ENCODE measurements around the gene MPP4. TPM values are rescaled to one million over a fixed set of nuclear protein-coding genes. Genes with fewer than 3 reads are reported as not detected.

The MPP4 gene, protein sequence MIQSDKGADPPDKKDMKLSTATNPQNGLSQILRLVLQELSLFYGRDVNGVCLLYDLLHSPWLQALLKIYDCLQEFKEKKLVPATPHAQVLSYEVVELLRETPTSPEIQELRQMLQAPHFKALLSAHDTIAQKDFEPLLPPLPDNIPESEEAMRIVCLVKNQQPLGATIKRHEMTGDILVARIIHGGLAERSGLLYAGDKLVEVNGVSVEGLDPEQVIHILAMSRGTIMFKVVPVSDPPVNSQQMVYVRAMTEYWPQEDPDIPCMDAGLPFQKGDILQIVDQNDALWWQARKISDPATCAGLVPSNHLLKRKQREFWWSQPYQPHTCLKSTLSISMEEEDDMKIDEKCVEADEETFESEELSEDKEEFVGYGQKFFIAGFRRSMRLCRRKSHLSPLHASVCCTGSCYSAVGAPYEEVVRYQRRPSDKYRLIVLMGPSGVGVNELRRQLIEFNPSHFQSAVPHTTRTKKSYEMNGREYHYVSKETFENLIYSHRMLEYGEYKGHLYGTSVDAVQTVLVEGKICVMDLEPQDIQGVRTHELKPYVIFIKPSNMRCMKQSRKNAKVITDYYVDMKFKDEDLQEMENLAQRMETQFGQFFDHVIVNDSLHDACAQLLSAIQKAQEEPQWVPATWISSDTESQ
- total RNA-seq = 0.26 to 0.56 TPM (median 0.37 TPM) in 3 replicates
- long read RNA-seq, partial matches to known transcripts = 0 of 1 reads
- long read RNA-seq, other reads (novel, unspliced or antisense) = 1 of 1 reads

GRCh38 chr2:201698588-201699226 lies at the start of gene MPP4:
MPP4 (minus strand) TSS chr2:201698644; CDS start chr2:201693954, 4,690 bp downstream.
- no peaks in the 10 kb centered on the region for H3K27me3 Mint-ChIP-seq (ENCODE audit: low read depth)

GRCh38 chr2:201746551-201746950 lies 48.1 kb upstream of the MPP4 start:
- TF ChIP-seq CTCF (IDR thresholded peaks at IDR 0.05) = no peak
- Mint-ChIP-seq H3K27ac (ENCODE audit: unreplicated experiment) (no peak overlapping the region), H3K4me3 (ENCODE audit: unreplicated experiment) (no peak overlapping the region), H3K36me3 (ENCODE audit: low read depth) (peaks cover 27% of the 10 kb centered on the region), H3K9me3 (ENCODE audit: low read depth) (no peaks in the 10 kb centered on the region), H3K4me1 (ENCODE audit: low read depth) (peaks cover 3% of the 10 kb centered on the region), H3K27me3 (ENCODE audit: low read depth) (no peaks in the 10 kb centered on the region)
- no peak for DNase-seq (ENCODE audit: low spot score)

More at GRCh38 chr2:201698588-201699226, at the start of gene MPP4:
- DNase-seq (ENCODE audit: low spot score) = no peak
- peaks cover 43% of the 10 kb centered on the region for H3K4me1 Mint-ChIP-seq (ENCODE audit: low read depth)
- H3K4me3 Mint-ChIP-seq (ENCODE audit: unreplicated experiment) = no peak within 1 kb of the TSS
- peak within 1 kb of the TSS; percentile 58 for H3K27ac Mint-ChIP-seq (ENCODE audit: unreplicated experiment)
- no peaks in the 10 kb centered on the region for H3K9me3 Mint-ChIP-seq (ENCODE audit: low read depth)
- no peak for TF ChIP-seq CTCF (IDR thresholded peaks at IDR 0.05)
- H3K36me3 Mint-ChIP-seq (ENCODE audit: low read depth) = peaks cover 6% of the 10 kb centered on the region

DNA sequence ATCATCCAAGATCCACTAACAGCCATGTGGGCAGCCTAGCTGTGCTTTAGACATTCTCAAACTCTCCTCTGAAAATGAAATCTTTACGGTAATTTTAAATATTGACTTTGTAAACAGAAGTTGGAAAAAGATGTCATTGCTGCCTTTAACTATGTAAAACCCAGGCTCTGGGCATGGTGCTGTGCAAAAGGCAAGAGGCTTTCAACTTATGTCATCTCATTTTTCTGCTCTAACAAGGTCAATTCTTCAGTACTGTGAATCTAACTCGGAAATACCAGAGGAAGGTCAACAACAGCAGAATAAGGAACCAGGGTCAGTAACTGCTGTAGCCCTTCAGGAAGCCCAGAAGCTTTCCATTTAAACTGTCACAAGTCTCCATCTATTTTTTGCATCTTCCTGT lies 37.0 kb upstream of the MPP4 start:
- Mint-ChIP-seq H3K4me1 (ENCODE audit: low read depth) (no peaks in the 10 kb centered on the region), H3K27ac (ENCODE audit: unreplicated experiment) (no peak overlapping the region), H3K9me3 (ENCODE audit: low read depth) (peaks cover 11% of the 10 kb centered on the region), H3K4me3 (ENCODE audit: unreplicated experiment) (no peak overlapping the region), H3K36me3 (ENCODE audit: low read depth) (peaks cover 32% of the 10 kb centered on the region), H3K27me3 (ENCODE audit: low read depth) (no peaks in the 10 kb centered on the region)
- no peak for DNase-seq (ENCODE audit: low spot score)
- TF ChIP-seq CTCF (IDR thresholded peaks at IDR 0.05) = no peak

DNA sequence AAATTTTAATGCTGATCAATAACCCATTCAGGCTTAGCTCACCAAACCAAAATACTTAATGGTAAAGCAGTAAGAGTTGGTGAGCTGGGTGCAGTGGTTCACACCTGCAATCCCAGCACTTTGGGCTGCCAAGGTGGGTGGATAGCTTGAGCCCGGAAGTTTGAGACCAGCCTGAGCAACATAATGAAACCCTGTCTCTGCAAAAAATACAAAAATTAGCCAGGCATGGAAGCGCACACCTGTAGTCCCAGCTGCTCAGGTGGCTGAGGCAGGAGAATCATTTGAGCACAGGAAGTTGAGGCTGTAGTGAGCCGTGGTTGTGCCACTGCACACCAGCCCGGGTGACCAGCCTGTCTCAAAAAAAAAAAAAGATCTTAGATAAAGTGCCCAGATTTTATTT lies 35.7 kb upstream of the MPP4 start:
- peaks cover 11% of the 10 kb centered on the region for H3K9me3 Mint-ChIP-seq (ENCODE audit: low read depth)
- peaks cover 34% of the 10 kb centered on the region for H3K36me3 Mint-ChIP-seq (ENCODE audit: low read depth)
- no peaks in the 10 kb centered on the region for H3K27me3 Mint-ChIP-seq (ENCODE audit: low read depth)
- no peak overlapping the region for H3K27ac Mint-ChIP-seq (ENCODE audit: unreplicated experiment)
- TF ChIP-seq CTCF (IDR thresholded peaks at IDR 0.05) = no peak
- H3K4me1 Mint-ChIP-seq (ENCODE audit: low read depth) = no peaks in the 10 kb centered on the region
- DNase-seq (ENCODE audit: low spot score) = no peak
- H3K4me3 Mint-ChIP-seq (ENCODE audit: unreplicated experiment) = no peak overlapping the region

GRCh38 chr2:201733544-201733943 lies 35.1 kb upstream of the MPP4 start:
- H3K27ac Mint-ChIP-seq (ENCODE audit: unreplicated experiment) = no peak overlapping the region
- peaks cover 38% of the 10 kb centered on the region for H3K36me3 Mint-ChIP-seq (ENCODE audit: low read depth)
- H3K27me3 Mint-ChIP-seq (ENCODE audit: low read depth) = no peaks in the 10 kb centered on the region
- H3K4me1 Mint-ChIP-seq (ENCODE audit: low read depth) = no peaks in the 10 kb centered on the region
- TF ChIP-seq CTCF (IDR thresholded peaks at IDR 0.05) = no peak
- H3K4me3 Mint-ChIP-seq (ENCODE audit: unreplicated experiment) = no peak overlapping the region
- DNase-seq (ENCODE audit: low spot score) = no peak
- peaks cover 11% of the 10 kb centered on the region for H3K9me3 Mint-ChIP-seq (ENCODE audit: low read depth)

Measured in chondrocyte (in vitro differentiated cells).